Mucosa of descending colon (tissue), 3 donors: ENCODE results near the gene ELF5. TPM values are rescaled to one million over a fixed set of nuclear protein-coding genes. Genes with fewer than 3 reads are reported as not detected.

ENCODE experiments used
- ATAC-seq: fragments of 200-7000 bp; cut with Tn5 transposase; one replicate; pipeline ENCODE4 v1.9.1; 2020; ENCODE audit warnings: mild to moderate bottlenecking, moderate library complexity
- DNase-seq, 3 donors: peaks; one replicate each; pipeline ENCODE4 v3.0.0-alpha.2; 2020
- H3K36me3 ChIP-seq: fragments of 200-600 bp; one replicate; pipeline ENCODE4 v1.8.0; 2021; ENCODE audit warnings: low read depth, mild to moderate bottlenecking
- H3K4me1 ChIP-seq: fragments of 200-600 bp; one replicate; pipeline ENCODE4 v1.8.0; 2021; ENCODE audit warnings: low read depth, mild to moderate bottlenecking
- H3K4me3 ChIP-seq: fragments of 200-600 bp; one replicate; pipeline ENCODE4 v1.8.0; 2021; ENCODE audit warnings: mild to moderate bottlenecking
- H3K9me3 ChIP-seq: fragments of 200-600 bp; one replicate; pipeline ENCODE4 v1.8.0; 2021; ENCODE audit warnings: mild to moderate bottlenecking
- intact Hi-C, 2 donors: fragments of 100-400 bp; cut with DNase I in 1 of 2; cut with micrococcal nuclease in 1 of 2; formaldehyde crosslinking; loops; one replicate each; pipeline versions ENCODE4 v1.11.0 to v1.11.1; 2022; cut with DNase I, micrococcal nuclease
- total RNA-seq, 3 donors: library from RNA; stranded (reverse); fragmentation: NEBNext Ultra II Directional in 2 of 3; extraction: Animal tissue kit (Norgen Biotek cat#: 25700) in 2 of 3; gene quantifications; one replicate each; pipeline versions ENCODE4 v1.2.1 to v1.2.4, GENCODE V29; 2021 to 2023
- TF ChIP-seq, protein P1 (sequence below): fragments of 200-600 bp; IDR thresholded peaks from one replicate; pipeline ENCODE4 v1.8.0; 2022; ENCODE audit warnings: antibody characterized with exemption, mild to moderate bottlenecking
- donor health status: DM: no; HTN: no; CAD: no; lungs with moderate emphysema.
- donor health status: DM: no; HTN: no; CAD: no.
- donor health status: DM: no; HTN: yes; CAD: no.

The ELF5 gene
- total RNA-seq, 3 donors from 2014 or later = not detected

GRCh38 chr11:34512840-34513681 lies 533 bp downstream of the ELF5 start:
- H3K36me3 ChIP-seq = no peaks in the 10 kb centered on the region
- H3K9me3 ChIP-seq = no peaks in the 10 kb centered on the region
- ATAC-seq (peak; percentile 93), DNase-seq (peak in 2 of 3 donors; percentile 73 to 77)
- intact Hi-C loops = no loop called here
- TF ChIP-seq, protein P1, sequence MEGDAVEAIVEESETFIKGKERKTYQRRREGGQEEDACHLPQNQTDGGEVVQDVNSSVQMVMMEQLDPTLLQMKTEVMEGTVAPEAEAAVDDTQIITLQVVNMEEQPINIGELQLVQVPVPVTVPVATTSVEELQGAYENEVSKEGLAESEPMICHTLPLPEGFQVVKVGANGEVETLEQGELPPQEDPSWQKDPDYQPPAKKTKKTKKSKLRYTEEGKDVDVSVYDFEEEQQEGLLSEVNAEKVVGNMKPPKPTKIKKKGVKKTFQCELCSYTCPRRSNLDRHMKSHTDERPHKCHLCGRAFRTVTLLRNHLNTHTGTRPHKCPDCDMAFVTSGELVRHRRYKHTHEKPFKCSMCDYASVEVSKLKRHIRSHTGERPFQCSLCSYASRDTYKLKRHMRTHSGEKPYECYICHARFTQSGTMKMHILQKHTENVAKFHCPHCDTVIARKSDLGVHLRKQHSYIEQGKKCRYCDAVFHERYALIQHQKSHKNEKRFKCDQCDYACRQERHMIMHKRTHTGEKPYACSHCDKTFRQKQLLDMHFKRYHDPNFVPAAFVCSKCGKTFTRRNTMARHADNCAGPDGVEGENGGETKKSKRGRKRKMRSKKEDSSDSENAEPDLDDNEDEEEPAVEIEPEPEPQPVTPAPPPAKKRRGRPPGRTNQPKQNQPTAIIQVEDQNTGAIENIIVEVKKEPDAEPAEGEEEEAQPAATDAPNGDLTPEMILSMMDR = peak; percentile 47
- no peaks in the 10 kb centered on the region for H3K4me1 ChIP-seq
- H3K4me3 ChIP-seq = no peak overlapping the region

DNA sequence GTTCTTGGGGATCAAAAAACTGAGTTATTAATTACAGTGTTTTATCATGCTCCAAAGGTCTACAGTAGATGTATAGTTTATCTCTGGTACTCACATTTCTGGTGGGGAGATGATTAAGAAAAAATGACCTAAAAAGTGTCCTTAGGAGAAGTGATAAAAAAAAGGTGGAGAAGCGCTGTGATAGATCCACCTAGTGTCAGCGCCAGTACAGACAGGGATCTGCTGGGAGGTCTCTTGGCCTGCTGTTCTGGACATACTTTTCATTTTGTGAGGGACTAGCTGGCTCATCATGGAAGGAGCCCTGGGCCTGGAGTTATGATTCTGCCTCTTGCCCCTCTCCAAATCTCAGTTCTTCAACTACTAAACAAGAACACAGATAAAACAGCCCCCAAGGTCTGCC lies 2.9 kb downstream of the ELF5 start:
- TF ChIP-seq, protein P1 = no peak
- DNase-seq = no peak
- intact Hi-C loops = no loop called here
- Histone ChIP-seq H3K9me3 (no peaks in the 10 kb centered on the region), H3K4me3 (no peak overlapping the region), H3K4me1 (no peaks in the 10 kb centered on the region), H3K36me3 (no peaks in the 10 kb centered on the region)
- no peak for ATAC-seq

GRCh38 chr11:34510218-34510617 lies 3.4 kb downstream of the ELF5 start:
- H3K4me1 ChIP-seq = no peaks in the 10 kb centered on the region
- H3K4me3 ChIP-seq = no peak overlapping the region
- DNase-seq (no peak), ATAC-seq (no peak)
- no peaks in the 10 kb centered on the region for H3K36me3 ChIP-seq
- intact Hi-C loops = no loop called here
- TF ChIP-seq, protein P1 = no peak
- no peaks in the 10 kb centered on the region for H3K9me3 ChIP-seq

GRCh38 chr11:34509336-34509876 lies 4.2 kb downstream of the ELF5 start:
- no peak for ATAC-seq
- Histone ChIP-seq H3K4me1 (no peaks in the 10 kb centered on the region), H3K4me3 (no peak overlapping the region), H3K36me3 (no peaks in the 10 kb centered on the region), H3K9me3 (no peaks in the 10 kb centered on the region)
- TF ChIP-seq, protein P1 = no peak
- DNase-seq = no peak
- intact Hi-C loops = no loop called here

- no peaks in the 10 kb centered on the region for H3K36me3 ChIP-seq
- TF ChIP-seq, protein P1 = no peak
- no peaks in the 10 kb centered on the region for H3K9me3 ChIP-seq
- DNase-seq (no peak), ATAC-seq (no peak)
- H3K4me3 ChIP-seq = no peak overlapping the region
- no peaks in the 10 kb centered on the region for H3K4me1 ChIP-seq
- intact Hi-C loops = no loop called here
These were observed 5.1 kb downstream of the ELF5 start for GRCh38 chr11:34508524-34508923.
